Choroid plexus epithelial cell (primary cell): ENCODE data around the gene CTU2.
"Not testable (repeated sequence)": the region's sequence is repeated elsewhere in the genome, so short reads cannot be mapped to it uniquely, and the experiment has no call there.

ENCODE experiments used
- DNase-seq: peaks from one replicate; pipeline ENCODE4 v3.0.0-alpha.2; 2010; ENCODE audit warnings: low read depth
- H3K4me3 ChIP-seq: 2 replicates; pipeline ENCODE4 v1.5.1; 2011; ENCODE audit warnings: low read depth, mild to moderate bottlenecking, control low read depth, low read length, moderate library complexity
- TF ChIP-seq, protein P1 (sequence below): conservative IDR thresholded peaks from 2 replicates; pipeline ENCODE4 v1.5.1; 2011; ENCODE audit warnings: low read depth, mild to moderate bottlenecking, control low read depth, inconsistent platforms, low read length, moderate library complexity

CTU2 gene

DNA sequence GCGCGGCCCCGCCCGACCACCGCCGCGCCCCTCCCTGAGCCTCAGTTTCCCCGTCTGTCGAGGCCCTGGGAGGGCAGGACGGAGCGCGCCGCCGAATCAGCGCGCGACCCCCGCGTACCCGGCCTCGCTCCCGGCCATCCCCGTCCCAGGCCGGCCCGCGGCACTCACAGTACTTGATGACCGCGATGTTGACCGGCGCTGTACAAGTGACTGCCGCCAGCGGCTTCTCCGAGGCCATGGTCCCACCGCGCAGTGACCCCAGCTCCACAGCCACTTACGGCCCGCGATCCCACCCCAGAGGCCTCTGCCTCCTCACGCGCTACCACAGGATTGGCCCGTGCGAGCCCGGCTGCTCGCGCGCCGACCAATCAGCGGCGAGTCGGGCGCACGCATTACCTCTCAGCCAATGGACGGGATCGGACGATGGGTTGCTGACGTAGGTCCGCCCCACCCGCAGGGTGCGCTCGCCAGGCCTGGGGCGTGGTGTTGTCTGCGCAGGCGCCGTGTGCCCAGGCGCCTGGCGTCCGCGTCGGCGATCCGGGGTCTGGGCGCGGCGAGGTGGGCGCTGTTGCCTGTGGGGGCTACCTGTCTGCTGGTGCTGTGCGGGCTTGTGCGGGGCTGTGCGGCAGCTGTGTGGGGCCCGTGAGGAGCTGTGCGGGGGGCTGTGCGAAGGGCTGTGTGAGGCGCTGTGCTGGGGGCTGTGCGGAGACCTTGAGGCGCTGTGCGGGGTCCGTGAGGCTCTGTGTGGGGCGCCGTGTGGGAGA is 43.3 kb upstream of the CTU2 start, which contains the start of gene MVD:
TSS of gene MVD (minus strand) at position 249 of the 764 bp plus-strand sequence. CDS start at position 238, 11 bp downstream.
- H3K4me3 ChIP-seq, result peak within 1 kb of the TSS; percentile 98
- DNase-seq, result peak; percentile 99
- TF ChIP-seq, protein P1, sequence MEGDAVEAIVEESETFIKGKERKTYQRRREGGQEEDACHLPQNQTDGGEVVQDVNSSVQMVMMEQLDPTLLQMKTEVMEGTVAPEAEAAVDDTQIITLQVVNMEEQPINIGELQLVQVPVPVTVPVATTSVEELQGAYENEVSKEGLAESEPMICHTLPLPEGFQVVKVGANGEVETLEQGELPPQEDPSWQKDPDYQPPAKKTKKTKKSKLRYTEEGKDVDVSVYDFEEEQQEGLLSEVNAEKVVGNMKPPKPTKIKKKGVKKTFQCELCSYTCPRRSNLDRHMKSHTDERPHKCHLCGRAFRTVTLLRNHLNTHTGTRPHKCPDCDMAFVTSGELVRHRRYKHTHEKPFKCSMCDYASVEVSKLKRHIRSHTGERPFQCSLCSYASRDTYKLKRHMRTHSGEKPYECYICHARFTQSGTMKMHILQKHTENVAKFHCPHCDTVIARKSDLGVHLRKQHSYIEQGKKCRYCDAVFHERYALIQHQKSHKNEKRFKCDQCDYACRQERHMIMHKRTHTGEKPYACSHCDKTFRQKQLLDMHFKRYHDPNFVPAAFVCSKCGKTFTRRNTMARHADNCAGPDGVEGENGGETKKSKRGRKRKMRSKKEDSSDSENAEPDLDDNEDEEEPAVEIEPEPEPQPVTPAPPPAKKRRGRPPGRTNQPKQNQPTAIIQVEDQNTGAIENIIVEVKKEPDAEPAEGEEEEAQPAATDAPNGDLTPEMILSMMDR, result no peak

DNA sequence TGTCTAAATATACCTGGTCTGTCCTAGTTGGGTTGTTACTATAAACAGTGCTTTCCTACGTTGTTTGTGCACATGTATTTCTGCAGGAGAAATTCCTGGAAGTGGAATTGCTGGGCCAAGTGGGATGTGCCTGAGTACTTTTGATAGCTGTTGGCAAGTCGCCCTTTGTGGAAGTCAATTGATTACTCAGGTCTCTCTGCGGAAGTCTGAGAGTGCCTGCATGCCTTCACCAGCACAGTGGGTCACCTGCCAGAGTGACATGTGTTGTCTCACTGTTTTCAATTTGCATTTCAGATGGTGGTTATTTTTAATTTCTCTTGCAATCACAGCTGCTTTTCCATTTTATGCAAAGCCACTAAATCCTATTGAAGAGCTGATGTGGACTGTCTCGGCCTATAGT is 41.2 kb upstream of the CTU2 start:
- H3K4me3 ChIP-seq, result no peak overlapping the region
- TF ChIP-seq, protein P1, result no peak
- DNase-seq, result no peak

DNA sequence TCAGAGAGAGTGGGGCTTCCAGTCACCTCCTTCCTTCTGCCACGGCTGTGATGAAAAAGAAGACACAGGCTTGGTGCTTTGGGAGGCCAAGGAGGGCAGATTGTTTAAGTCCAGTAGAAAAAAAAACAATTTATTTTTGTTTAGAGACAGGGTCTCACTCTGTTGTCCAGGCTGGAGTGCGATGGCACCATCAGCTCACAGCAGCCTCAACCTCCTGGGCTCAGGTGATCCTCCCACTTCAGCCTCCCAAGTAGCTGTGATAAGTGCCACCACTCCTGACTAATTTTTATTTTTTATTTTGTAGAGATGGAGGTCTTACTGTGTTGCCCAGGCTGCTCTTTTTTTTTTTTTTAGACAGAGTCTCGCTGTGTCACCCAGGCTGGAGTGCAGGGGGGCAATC is 40.7 kb upstream of the CTU2 start:
- TF ChIP-seq, protein P1, result no peak
- no peak for DNase-seq
- no peak overlapping the region for H3K4me3 ChIP-seq

DNA sequence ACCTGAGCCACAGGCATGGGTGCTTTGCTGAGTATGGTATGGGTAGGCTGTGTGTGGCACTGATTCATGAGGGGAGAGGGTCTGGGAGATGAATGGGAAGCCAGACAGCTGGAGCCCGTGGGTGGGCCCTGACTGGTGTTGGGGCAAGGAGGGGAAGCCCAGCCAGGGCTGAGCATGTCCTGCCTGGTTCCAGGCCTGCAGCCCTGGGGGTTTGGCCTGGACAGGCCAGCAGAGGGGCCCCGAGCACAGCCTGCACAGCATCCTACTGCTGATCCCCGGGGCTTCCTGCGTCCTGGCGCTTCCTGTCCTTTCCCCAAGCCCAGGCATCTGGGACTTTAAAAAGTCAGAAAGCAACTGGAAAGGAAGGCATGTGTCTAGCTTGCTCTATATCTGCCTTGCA is 38.8 kb upstream of the CTU2 start:
- H3K4me3 ChIP-seq, result no peak overlapping the region
- TF ChIP-seq, protein P1, result peak; percentile 64
- peak; percentile 65 for DNase-seq

DNA sequence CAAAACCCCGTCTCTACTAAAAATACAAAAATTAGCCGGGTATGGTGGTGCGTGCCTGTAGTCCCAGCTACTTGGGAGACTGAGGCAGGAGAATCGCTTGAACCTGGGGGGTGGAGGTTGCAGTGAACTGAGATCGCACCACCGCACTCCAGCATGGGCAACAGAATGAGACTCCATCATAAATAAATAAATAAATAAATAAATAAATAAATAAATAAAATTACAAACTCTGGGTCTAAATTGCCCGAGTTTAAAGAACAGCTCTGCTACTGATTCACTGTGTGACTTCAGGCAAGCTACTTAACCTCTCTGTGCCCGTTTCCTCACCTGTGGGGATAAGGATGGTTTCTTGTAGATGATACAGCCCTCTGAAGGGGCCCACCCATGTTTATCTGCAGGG is 36.8 kb upstream of the CTU2 start:
- H3K4me3 ChIP-seq, DNase-seq: not testable (repeated sequence)

DNA sequence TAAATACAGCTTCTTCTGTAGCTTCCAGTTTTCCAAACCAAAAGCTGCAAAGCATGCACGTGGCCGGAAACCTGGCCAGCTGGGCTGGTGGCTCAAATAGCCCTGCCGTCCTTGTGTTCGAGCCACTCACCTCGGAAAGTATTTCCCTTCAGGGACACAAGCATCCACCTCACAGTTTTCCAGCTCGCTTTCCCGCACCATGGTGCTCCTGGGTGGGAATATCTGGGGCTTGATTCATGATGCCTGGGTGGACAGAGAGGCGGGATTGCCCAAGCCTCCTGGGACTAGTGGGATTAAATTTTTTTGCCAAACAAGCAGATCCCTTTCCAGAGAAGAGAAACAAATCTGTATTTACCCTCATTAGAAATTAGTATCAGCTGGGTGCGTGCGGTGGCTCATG is 36.3 kb upstream of the CTU2 start:
- TF ChIP-seq, protein P1, result no peak
- DNase-seq, result no peak
- H3K4me3 ChIP-seq, result no peak overlapping the region

DNA sequence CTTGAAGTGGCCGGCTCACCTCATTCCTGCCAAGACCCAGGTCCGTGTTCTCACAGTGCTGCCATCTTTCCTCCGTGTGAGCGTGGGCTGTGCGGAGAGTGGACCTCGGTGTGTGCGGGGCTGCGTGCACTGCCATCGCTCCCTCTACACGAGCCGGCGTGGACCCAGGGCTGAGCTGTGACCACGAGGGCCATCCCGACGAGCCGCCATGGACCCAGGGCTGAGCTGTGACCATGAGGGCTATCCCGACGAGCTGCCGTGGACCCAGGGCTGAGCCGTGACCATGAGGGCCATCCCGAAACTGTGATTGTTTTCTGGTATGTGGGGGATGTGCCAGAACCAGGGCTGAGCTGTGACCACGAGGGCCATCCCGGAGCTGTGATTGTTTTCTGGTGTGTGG is 34.5 kb upstream of the CTU2 start:
- TF ChIP-seq, protein P1, result no peak
- DNase-seq, result no peak
- no peak overlapping the region for H3K4me3 ChIP-seq
